Epithelial cell of proximal tubule (primary cell): Measurements from ENCODE around the gene RAB7A. TPM values are rescaled to one million over a fixed set of nuclear protein-coding genes. Genes with fewer than 3 reads are reported as not detected.

Experiments
- DNase-seq: peaks from one replicate; pipeline ENCODE4 v3.0.0-alpha.2; 2011; ENCODE audit warnings: low read depth
- H3K4me3 ChIP-seq: 2 replicates; pipeline ENCODE4 v1.5.1; 2011; ENCODE audit warnings: low read depth, mild to moderate bottlenecking, low read length
- CTCF ChIP-seq: conservative IDR thresholded peaks from 2 replicates; pipeline ENCODE4 v1.5.1; 2012; ENCODE audit warnings: low read depth, mild to moderate bottlenecking, low read length
- total RNA-seq: library from RNA; depleted of rRNA; stranded (reverse); fragments of >200 nt; gene quantifications from 2 replicates; pipeline ENCODE4 v1.2.3, GENCODE V29; 2015

The RAB7A gene
- total RNA-seq, 1 donor from 2014 or later = 55.6 TPM

GRCh38 chr3:128803307-128803706 lies 77.3 kb downstream of the RAB7A start:
- no peak for TF ChIP-seq CTCF

GRCh38 chr3:128804017-128804810 lies 78.2 kb downstream of the RAB7A start:
- H3K4me3 ChIP-seq = peak overlapping the region; percentile 32
- no peak for TF ChIP-seq CTCF
- no peak for DNase-seq

More at GRCh38 chr3:128803307-128803706, 77.3 kb downstream of the RAB7A start:
- DNase-seq = no peak
- H3K4me3 ChIP-seq = no peak overlapping the region

GRCh38 chr3:128804811-128805155 lies 78.8 kb downstream of the RAB7A start:
- TF ChIP-seq CTCF = no peak
- peak overlapping the region; percentile 32 for H3K4me3 ChIP-seq
- no peak for DNase-seq

GRCh38 chr3:128805772-128806171 lies 79.8 kb downstream of the RAB7A start:
- no peak overlapping the region for H3K4me3 ChIP-seq
- no peak for TF ChIP-seq CTCF
- no peak for DNase-seq

GRCh38 chr3:128806588-128806987 lies 80.6 kb downstream of the RAB7A start:
- H3K4me3 ChIP-seq = no peak overlapping the region
- TF ChIP-seq CTCF = no peak
- no peak for DNase-seq

GRCh38 chr3:128807186-128807830 lies 81.3 kb downstream of the RAB7A start:
- no peak for DNase-seq
- H3K4me3 ChIP-seq = no peak overlapping the region
- TF ChIP-seq CTCF = no peak
